GM20000 (cell line): ENCODE results near the gene TRDN.

Experiments used
- DNase-seq: peaks from one replicate; pipeline ENCODE4 v3.0.0; 2012; ENCODE audit warnings: low spot score
- CTCF ChIP-seq: IDR thresholded peaks from 2 replicates; pipeline ENCODE4 v1.5.1; 2012; ENCODE audit warnings: mild to moderate bottlenecking, control low read depth; ENCODE audit errors: extremely low read depth, missing control alignments

TRDN gene

GRCh38 chr6:123213921-123214320, 422.8 kb downstream of the TRDN start:
- TF ChIP-seq CTCF, result no peak
- DNase-seq, result no peak

- no peak for TF ChIP-seq CTCF
- DNase-seq, result no peak
Measured at GRCh38 chr6:123211777-123212545, 424.8 kb downstream of the TRDN start.

- no peak for TF ChIP-seq CTCF
- no peak for DNase-seq
Measured at GRCh38 chr6:123210645-123211044, 426.1 kb downstream of the TRDN start.

- no peak for TF ChIP-seq CTCF
- DNase-seq, result no peak
Measured at GRCh38 chr6:123207967-123208510, 428.7 kb downstream of the TRDN start.

GRCh38 chr6:123203928-123204327, 432.8 kb downstream of the TRDN start:
- DNase-seq, result no peak
- TF ChIP-seq CTCF, result no peak

- no peak for DNase-seq
- TF ChIP-seq CTCF, result no peak
Measured at GRCh38 chr6:123201869-123202372, 434.8 kb downstream of the TRDN start.

GRCh38 chr6:123193298-123193697, 443.5 kb downstream of the TRDN start:
- TF ChIP-seq CTCF, result no peak
- no peak for DNase-seq
